HepG2 (cell line): Measurements from ENCODE around the gene STMN3. TPM values are rescaled to one million over a fixed set of nuclear protein-coding genes. Genes with fewer than 3 reads are reported as not detected.
A peak's percentile ranks its signal among the peaks of the same experiment; 100 is the strongest.

Experiments used
- ADNP ChIP-seq: sonication (generic); formaldehyde crosslinking; IDR thresholded peaks from 2 replicates; pipeline ENCODE4 v1.4.0; 2020; ENCODE audit warnings: missing genetic modification reagents
- AKAP8 ChIP-seq: sonication (generic); formaldehyde crosslinking; IDR thresholded peaks from 2 replicates; pipeline ENCODE4 v1.5.1; 2020; ENCODE audit warnings: mild to moderate bottlenecking, missing genetic modification reagents
- CREM ChIP-seq, 2 experiments: sonication (generic) in 1 of 2; formaldehyde crosslinking in 1 of 2; IDR thresholded peaks; 2 replicates each; pipeline versions ENCODE4 v1.4.0 to v1.6.1; 2016 to 2020; ENCODE audit warnings: antibody characterized with exemption in 1 of 2, mild to moderate bottlenecking in 1 of 2, missing genetic modification reagents in 1 of 2
- GFI1 ChIP-seq: sonication (generic); formaldehyde crosslinking; IDR thresholded peaks from 2 replicates; pipeline ENCODE4 v1.5.0; 2020; ENCODE audit warnings: missing genetic modification reagents, mild to moderate bottlenecking, borderline replicate concordance
- GRHL1 ChIP-seq: sonication (generic); formaldehyde crosslinking; conservative IDR thresholded peaks from 2 replicates; pipeline ENCODE4 v1.8.0; 2022; ENCODE audit warnings: missing genetic modification reagents
- HMG20A ChIP-seq: IDR thresholded peaks from 2 replicates; pipeline ENCODE4 v1.6.1; 2016; ENCODE audit warnings: borderline replicate concordance
- MAZ ChIP-seq, 2 experiments: sonication (generic) in 1 of 2; formaldehyde crosslinking in 1 of 2; IDR thresholded peaks; 2 replicates each; pipeline versions ENCODE4 v1.5.0 to v1.6.1; 2012 to 2020; ENCODE audit warnings: low read depth in 2 of 2, mild to moderate bottlenecking in 2 of 2, borderline replicate concordance in 1 of 2, improper control_type of control experiment in 1 of 2, low read length in 1 of 2, missing genetic modification reagents in 1 of 2, moderate library complexity in 1 of 2
- MXD3 ChIP-seq: IDR thresholded peaks from 2 replicates; pipeline ENCODE4 v1.6.1; 2016; ENCODE audit warnings: mild to moderate bottlenecking, missing biosample characterization, missing genetic modification reagents
- MXD4 ChIP-seq: IDR thresholded peaks from 2 replicates; pipeline ENCODE4 v1.6.1; 2016; ENCODE audit warnings: mild to moderate bottlenecking, missing biosample characterization, missing genetic modification reagents
- PPARG ChIP-seq: conservative IDR thresholded peaks from 2 replicates; pipeline ENCODE4 v1.6.1; 2016; ENCODE audit warnings: missing biosample characterization, missing genetic modification reagents
- RFX3 ChIP-seq: IDR thresholded peaks from 2 replicates; pipeline ENCODE4 v1.6.1; 2016; ENCODE audit warnings: missing biosample characterization, missing genetic modification reagents
- TARDBP ChIP-seq: sonication (generic); formaldehyde crosslinking; IDR thresholded peaks from 2 replicates; pipeline ENCODE4 v1.8.0; 2022; ENCODE audit warnings: mild to moderate bottlenecking, missing genetic modification reagents
- ZKSCAN5 ChIP-seq: sonication (generic); formaldehyde crosslinking; IDR thresholded peaks from 2 replicates; pipeline ENCODE4 v1.5.1; 2020; ENCODE audit warnings: mild to moderate bottlenecking, missing genetic modification reagents
- ZNF230 ChIP-seq: sonication (generic); formaldehyde crosslinking; IDR thresholded peaks from 2 replicates; pipeline ENCODE4 v1.4.0; 2020; ENCODE audit warnings: mild to moderate bottlenecking, missing genetic modification reagents
- ZNF441 ChIP-seq: sonication (generic); formaldehyde crosslinking; IDR thresholded peaks from 2 replicates; pipeline ENCODE4 v1.7.0; 2021; ENCODE audit warnings: missing genetic modification reagents, borderline replicate concordance
- ZNF782 ChIP-seq: sonication (generic); formaldehyde crosslinking; IDR thresholded peaks from 2 replicates; pipeline ENCODE4 v1.4.0; 2020; ENCODE audit warnings: missing genetic modification reagents, mild to moderate bottlenecking, borderline replicate concordance
- polyA plus RNA-seq, 8 experiments: library from polyadenylated mRNA; depleted of rRNA in 3 of 8; stranded (reverse) in 7 of 8; unstranded in 1 of 8; fragments of >200 nt; fragmentation: Illumina TruSeq in 4 of 8; extraction: Trizol in 4 of 8; gene quantifications; 2 replicates each; pipeline versions ENCODE4 v1.2.1 to v1.2.3, GENCODE V29; 2011 to 2016; ENCODE audit warnings: low read depth in 4 of 8, missing spikeins in 1 of 8, mixed read lengths in 1 of 8; ENCODE audit not compliant: insufficient read depth in 1 of 8
- total RNA-seq, 5 experiments: library from RNA; depleted of rRNA; stranded (reverse); fragments of >200 nt; fragmentation: Illumina TruSeq; extraction: Trizol; gene quantifications; 2 replicates each; pipeline ENCODE4 v1.2.3, GENCODE V29; 2016; ENCODE audit warnings: low read depth in 1 of 5
- TF ChIP-seq, protein P1 (sequence below): sonication (generic); formaldehyde crosslinking; IDR thresholded peaks from 2 replicates; pipeline ENCODE4 v1.8.1; 2023; ENCODE audit warnings: missing genetic modification reagents, inconsistent platforms, borderline replicate concordance
- TF ChIP-seq, protein P2 (sequence below): sonication (generic); formaldehyde crosslinking; IDR thresholded peaks from 2 replicates; pipeline ENCODE4 v1.4.0; 2020; ENCODE audit warnings: mild to moderate bottlenecking, missing genetic modification reagents
- TF ChIP-seq, protein P3 (sequence below): sonication (generic); formaldehyde crosslinking; IDR thresholded peaks from 2 replicates; pipeline ENCODE4 v1.8.1; 2022; ENCODE audit warnings: low read depth, mild to moderate bottlenecking, missing genetic modification reagents
- TF ChIP-seq, protein P4 (sequence below): sonication (generic); formaldehyde crosslinking; IDR thresholded peaks from 2 replicates; pipeline ENCODE4 v1.8.0; 2022; ENCODE audit warnings: missing genetic modification reagents, mild to moderate bottlenecking, borderline replicate concordance

The STMN3 gene
- total and polyA plus RNA-seq, 2 of the 13 experiments (the other 11 are each of a cell fraction or from before 2014, with no cell fraction given) = 21.0 to 48.3 TPM

DNA sequence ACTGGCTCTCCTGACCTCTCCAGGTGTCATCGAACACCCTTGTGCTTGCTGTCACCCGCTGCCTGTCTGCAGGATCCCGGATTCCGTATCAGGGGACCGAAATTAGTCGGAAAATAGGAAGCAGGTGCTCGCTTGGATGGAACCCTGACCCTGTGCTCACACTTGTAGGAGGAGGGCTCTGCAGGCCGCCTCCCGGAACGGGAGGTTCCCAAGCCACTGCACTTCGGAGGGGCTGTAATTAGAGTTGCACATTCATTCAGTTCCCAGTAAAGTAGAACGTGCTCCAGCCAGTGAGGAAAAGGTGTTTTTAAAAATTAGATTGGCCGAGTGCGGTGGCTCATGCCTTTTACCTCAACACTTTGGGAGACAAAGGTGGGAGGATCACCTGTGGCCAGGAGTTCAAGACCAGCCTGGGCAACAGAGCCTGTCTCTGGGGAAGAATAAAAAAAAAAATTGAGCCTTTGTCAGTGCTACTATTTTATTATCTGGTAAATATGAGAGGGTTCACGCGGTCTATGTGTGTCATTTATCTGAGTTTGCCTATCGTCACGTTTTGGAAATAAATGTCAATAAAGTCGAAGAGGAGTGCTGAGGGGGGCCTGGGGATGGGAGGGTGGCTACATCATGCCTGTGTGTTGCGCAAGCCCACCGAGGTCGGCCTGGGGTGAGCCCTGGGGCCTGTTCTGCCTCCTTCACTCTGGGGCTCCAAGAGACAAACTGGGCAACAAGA lies 24.8 kb downstream of the STMN3 start (continued):
- TF ChIP-seq, protein P1, sequence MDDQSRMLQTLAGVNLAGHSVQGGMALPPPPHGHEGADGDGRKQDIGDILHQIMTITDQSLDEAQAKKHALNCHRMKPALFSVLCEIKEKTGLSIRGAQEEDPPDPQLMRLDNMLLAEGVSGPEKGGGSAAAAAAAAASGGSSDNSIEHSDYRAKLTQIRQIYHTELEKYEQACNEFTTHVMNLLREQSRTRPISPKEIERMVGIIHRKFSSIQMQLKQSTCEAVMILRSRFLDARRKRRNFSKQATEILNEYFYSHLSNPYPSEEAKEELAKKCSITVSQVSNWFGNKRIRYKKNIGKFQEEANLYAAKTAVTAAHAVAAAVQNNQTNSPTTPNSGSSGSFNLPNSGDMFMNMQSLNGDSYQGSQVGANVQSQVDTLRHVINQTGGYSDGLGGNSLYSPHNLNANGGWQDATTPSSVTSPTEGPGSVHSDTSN (CRISPR knock-in tag) = peak; percentile 75; the same call in 1 of the 2 replicates
- TF ChIP-seq ADNP (CRISPR knock-in tag) (no peak; the same call in 1 of the 2 replicates), RFX3 (CRISPR knock-in tag) (no peak; the same call in 1 of the 2 replicates), CREM (IDR thresholded peaks at IDR 0.05) (peak; percentile 81), CREM (CRISPR knock-in tag; IDR thresholded peaks at IDR 0.05) (no peak), ZKSCAN5 (peak; percentile 84), MAZ (IDR thresholded peaks at IDR 0.05; ENCODE audit: borderline replicate concordance, low read depth, low read length) (peak; percentile 63; the same call in 1 of the 2 replicates), MAZ (CRISPR knock-in tag; IDR thresholded peaks at IDR 0.05; ENCODE audit: low read depth) (peak; percentile 84; the same call in 1 of the 2 replicates), HMG20A (CRISPR knock-in tag) (no peak), PPARG (CRISPR knock-in tag) (peak; percentile 88), MXD4 (peak; percentile 99), MXD3 (CRISPR knock-in tag) (0 out of 2 replicates have a peak, but pooled peaks have one; percentile 64), AKAP8 (CRISPR knock-in tag) (peak; percentile 77; the same call in 1 of the 2 replicates), ZNF782 (CRISPR knock-in tag) (peak; percentile 91; the same call in 1 of the 2 replicates), ZNF230 (CRISPR knock-in tag) (peak; percentile 76; the same call in 1 of the 2 replicates), TARDBP (CRISPR knock-in tag) (peak; percentile 99), GRHL1 (CRISPR knock-in tag) (no peak), GFI1 (CRISPR knock-in tag) (no peak), ZNF441 (peak; percentile 92)
- TF ChIP-seq, protein P2, sequence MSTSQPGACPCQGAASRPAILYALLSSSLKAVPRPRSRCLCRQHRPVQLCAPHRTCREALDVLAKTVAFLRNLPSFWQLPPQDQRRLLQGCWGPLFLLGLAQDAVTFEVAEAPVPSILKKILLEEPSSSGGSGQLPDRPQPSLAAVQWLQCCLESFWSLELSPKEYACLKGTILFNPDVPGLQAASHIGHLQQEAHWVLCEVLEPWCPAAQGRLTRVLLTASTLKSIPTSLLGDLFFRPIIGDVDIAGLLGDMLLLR = no peak; the same call in 1 of the 2 replicates
- TF ChIP-seq, protein P3, sequence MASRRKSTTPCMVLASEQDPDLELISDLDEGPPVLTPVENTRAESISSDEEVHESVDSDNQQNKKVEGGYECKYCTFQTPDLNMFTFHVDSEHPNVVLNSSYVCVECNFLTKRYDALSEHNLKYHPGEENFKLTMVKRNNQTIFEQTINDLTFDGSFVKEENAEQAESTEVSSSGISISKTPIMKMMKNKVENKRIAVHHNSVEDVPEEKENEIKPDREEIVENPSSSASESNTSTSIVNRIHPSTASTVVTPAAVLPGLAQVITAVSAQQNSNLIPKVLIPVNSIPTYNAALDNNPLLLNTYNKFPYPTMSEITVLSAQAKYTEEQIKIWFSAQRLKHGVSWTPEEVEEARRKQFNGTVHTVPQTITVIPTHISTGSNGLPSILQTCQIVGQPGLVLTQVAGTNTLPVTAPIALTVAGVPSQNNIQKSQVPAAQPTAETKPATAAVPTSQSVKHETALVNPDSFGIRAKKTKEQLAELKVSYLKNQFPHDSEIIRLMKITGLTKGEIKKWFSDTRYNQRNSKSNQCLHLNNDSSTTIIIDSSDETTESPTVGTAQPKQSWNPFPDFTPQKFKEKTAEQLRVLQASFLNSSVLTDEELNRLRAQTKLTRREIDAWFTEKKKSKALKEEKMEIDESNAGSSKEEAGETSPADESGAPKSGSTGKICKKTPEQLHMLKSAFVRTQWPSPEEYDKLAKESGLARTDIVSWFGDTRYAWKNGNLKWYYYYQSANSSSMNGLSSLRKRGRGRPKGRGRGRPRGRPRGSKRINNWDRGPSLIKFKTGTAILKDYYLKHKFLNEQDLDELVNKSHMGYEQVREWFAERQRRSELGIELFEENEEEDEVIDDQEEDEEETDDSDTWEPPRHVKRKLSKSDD (CRISPR knock-in tag) = peak; percentile 66; the same call in 1 of the 2 replicates
- TF ChIP-seq, protein P4, sequence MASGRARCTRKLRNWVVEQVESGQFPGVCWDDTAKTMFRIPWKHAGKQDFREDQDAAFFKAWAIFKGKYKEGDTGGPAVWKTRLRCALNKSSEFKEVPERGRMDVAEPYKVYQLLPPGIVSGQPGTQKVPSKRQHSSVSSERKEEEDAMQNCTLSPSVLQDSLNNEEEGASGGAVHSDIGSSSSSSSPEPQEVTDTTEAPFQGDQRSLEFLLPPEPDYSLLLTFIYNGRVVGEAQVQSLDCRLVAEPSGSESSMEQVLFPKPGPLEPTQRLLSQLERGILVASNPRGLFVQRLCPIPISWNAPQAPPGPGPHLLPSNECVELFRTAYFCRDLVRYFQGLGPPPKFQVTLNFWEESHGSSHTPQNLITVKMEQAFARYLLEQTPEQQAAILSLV (CRISPR knock-in tag) = peak; percentile 92; the same call in 1 of the 2 replicates
